Uterus (tissue), 4 donors: Measurements from ENCODE around the gene AP2A2. TPM values are rescaled to one million over a fixed set of nuclear protein-coding genes. Genes with fewer than 3 reads are reported as not detected.

Source experiments
- DNase-seq, 2 donors: peaks; one replicate each; pipeline ENCODE4 v3.0.0-alpha.2; 2019 to 2020
- H3K27ac ChIP-seq, 2 donors: fragments of 200-600 bp; sonication (generic); 1 replicate in 1 of 2; 2 replicates in 1 of 2; pipeline ENCODE4 v1.5.1; 2016 to 2018
- H3K27me3 ChIP-seq, 2 donors: fragments of 200-600 bp; sonication (generic); one replicate each; pipeline ENCODE4 v1.5.1; 2018 to 2019; ENCODE audit warnings: control low read depth in 1 of 2
- H3K36me3 ChIP-seq, 2 donors: fragments of 200-600 bp; sonication (generic); one replicate each; pipeline ENCODE4 v1.5.1; 2019; ENCODE audit warnings: control low read depth in 1 of 2
- H3K4me1 ChIP-seq, 2 donors: fragments of 200-600 bp; sonication (generic); one replicate each; pipeline ENCODE4 v1.5.1; 2018 to 2019; ENCODE audit warnings: control low read depth in 1 of 2
- H3K4me3 ChIP-seq, 2 donors: fragments of 200-600 bp; sonication (generic); 1 replicate in 1 of 2; 2 replicates in 1 of 2; pipeline ENCODE4 v1.5.1; 2018 to 2019; ENCODE audit warnings: mild to moderate bottlenecking in 1 of 2
- H3K9me3 ChIP-seq, 2 donors: fragments of 200-600 bp; sonication (generic); one replicate each; pipeline ENCODE4 v1.5.1; 2019; ENCODE audit warnings: control low read depth in 1 of 2
- POLR2A ChIP-seq, 2 donors: fragments of 450-650 bp; IDR thresholded peaks; one replicate each; pipeline ENCODE4 v1.6.1; 2016; ENCODE audit warnings: antibody characterized with exemption in 2 of 2, mild to moderate bottlenecking in 1 of 2, moderate library complexity in 1 of 2
- intact Hi-C: fragments of 100-400 bp; cut with DNase I; formaldehyde crosslinking; loops from one replicate; pipeline ENCODE4 v1.15.1; 2023; ENCODE audit warnings: low total_unique reads
- total RNA-seq, 4 donors: library from RNA; depleted of rRNA in 3 of 4; stranded (reverse); fragments of >200 nt in 3 of 4; gene quantifications; one replicate each; pipeline versions ENCODE4 v1.1.0 to v1.2.4, GENCODE V29; 2014 to 2023
- TF ChIP-seq, protein P1 (sequence below), 4 experiments: fragments of 200-600 bp in 2 of 4; fragments of 450-650 bp in 2 of 4; sonication (generic) in 2 of 4; IDR thresholded peaks; one replicate each; pipeline ENCODE4 v1.5.1; 2016 to 2019; ENCODE audit warnings: antibody characterized with exemption in 4 of 4, mild to moderate bottlenecking in 2 of 4, moderate library complexity in 1 of 4
- donor health status: DM: yes; HTN: yes; CAD: no.

The AP2A2 gene
- total RNA-seq, 4 donors from 2014 or later, result 25.6 to 120 (median 40.4) TPM

DNA sequence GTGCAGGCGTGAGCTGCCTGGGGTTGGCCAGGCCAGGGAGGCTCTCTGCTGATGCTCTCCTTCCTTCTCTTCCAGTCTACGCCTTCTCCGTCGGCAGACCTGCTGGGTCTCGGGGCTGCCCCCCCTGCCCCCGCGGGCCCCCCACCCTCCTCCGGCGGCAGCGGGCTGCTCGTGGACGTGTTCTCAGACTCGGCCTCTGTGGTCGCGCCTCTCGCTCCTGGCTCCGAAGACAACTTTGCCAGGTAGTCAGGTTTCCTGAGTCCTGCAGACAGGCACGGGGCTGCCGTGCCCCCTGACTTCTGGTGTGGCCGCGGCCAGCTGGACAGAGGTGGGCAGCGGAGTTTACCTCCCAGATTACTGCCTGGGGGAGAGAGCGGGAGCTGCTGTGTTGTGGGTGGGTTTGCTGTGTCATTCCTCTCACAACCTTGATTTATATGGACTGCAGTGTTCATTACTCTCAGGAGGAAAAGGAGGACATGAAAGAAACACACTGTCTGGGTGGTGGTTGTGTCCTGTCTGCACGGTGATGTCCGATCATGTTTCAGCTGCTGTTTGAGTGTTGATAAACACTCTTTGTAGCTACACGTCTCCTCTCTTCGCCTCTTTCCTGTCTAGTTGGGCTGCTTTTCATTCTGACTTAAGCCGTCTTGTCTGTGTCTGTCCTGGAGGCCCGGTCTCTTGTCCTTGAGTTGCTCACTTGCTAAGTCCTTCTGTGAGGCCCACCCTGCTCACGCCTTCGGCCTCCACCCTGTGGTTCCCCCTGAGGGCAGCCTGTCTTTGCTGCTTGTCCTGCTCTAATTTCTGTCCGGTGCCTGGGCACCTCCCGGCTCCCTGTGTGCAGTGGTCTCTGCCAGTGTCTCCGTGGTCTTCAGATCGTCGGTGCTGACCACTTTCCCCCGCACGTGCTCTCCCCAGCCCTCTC lies 74.9 kb downstream of the AP2A2 start:
- TF ChIP-seq, protein P1, sequence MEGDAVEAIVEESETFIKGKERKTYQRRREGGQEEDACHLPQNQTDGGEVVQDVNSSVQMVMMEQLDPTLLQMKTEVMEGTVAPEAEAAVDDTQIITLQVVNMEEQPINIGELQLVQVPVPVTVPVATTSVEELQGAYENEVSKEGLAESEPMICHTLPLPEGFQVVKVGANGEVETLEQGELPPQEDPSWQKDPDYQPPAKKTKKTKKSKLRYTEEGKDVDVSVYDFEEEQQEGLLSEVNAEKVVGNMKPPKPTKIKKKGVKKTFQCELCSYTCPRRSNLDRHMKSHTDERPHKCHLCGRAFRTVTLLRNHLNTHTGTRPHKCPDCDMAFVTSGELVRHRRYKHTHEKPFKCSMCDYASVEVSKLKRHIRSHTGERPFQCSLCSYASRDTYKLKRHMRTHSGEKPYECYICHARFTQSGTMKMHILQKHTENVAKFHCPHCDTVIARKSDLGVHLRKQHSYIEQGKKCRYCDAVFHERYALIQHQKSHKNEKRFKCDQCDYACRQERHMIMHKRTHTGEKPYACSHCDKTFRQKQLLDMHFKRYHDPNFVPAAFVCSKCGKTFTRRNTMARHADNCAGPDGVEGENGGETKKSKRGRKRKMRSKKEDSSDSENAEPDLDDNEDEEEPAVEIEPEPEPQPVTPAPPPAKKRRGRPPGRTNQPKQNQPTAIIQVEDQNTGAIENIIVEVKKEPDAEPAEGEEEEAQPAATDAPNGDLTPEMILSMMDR (IDR thresholded peaks at IDR 0.05), result no peak
- no peak for TF ChIP-seq POLR2A (IDR thresholded peaks at IDR 0.05)
- DNase-seq, result no peak
- Histone ChIP-seq H3K27me3 (no peaks in the 10 kb centered on the region), H3K4me3 (no peak overlapping the region), H3K36me3 (no peaks in the 10 kb centered on the region), H3K4me1 (no peaks in the 10 kb centered on the region), H3K27ac (no peak overlapping the region), H3K9me3 (no peaks in the 10 kb centered on the region)
- intact Hi-C loops, result no loop called here

DNA sequence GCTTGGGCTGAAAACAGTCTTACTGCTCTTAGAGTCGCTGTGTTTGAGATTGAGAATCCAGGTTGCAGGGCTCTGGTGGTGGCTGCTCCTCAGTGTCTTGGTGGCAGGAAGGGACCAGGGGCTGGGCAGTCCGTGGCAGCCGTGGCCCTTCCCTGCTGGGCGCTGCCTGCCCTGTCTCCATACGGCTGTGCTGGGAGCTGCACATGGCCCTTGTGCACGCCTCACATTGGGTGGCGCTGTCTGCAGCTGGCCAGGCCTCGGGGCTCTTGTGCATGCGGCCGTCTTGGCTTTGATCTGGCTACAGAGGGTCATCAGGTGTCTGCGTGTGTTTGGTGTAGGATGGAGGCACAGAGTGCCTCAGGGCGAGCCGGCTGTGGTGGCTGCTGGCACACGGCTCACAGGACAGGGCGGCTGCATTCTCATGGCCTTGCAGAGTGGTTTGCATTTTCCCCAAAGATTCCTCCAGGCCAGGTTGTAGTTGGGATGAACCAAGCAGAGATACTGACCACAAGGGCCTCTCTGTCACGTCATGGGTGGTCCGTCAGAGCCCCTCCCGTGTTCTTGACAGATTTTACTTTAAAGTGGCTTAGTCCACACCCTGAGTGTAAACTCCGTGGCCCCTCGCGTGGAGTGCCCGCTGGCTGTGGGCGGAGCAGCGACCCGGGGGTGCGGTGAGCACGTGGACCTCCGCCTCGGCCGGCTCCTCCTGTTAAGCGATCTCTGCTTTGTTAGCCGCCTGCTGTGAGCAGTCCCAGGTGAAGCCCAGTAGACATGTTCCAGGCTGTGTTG lies 76.1 kb downstream of the AP2A2 start:
- Histone ChIP-seq H3K27me3 (no peaks in the 10 kb centered on the region), H3K4me3 (no peak overlapping the region), H3K9me3 (no peaks in the 10 kb centered on the region), H3K36me3 (no peaks in the 10 kb centered on the region), H3K4me1 (no peaks in the 10 kb centered on the region), H3K27ac (no peak overlapping the region)
- no peak for TF ChIP-seq POLR2A (IDR thresholded peaks at IDR 0.05)
- TF ChIP-seq, protein P1 (IDR thresholded peaks at IDR 0.05), result no peak
- DNase-seq, result no peak
- intact Hi-C loops, result no loop called here

DNA sequence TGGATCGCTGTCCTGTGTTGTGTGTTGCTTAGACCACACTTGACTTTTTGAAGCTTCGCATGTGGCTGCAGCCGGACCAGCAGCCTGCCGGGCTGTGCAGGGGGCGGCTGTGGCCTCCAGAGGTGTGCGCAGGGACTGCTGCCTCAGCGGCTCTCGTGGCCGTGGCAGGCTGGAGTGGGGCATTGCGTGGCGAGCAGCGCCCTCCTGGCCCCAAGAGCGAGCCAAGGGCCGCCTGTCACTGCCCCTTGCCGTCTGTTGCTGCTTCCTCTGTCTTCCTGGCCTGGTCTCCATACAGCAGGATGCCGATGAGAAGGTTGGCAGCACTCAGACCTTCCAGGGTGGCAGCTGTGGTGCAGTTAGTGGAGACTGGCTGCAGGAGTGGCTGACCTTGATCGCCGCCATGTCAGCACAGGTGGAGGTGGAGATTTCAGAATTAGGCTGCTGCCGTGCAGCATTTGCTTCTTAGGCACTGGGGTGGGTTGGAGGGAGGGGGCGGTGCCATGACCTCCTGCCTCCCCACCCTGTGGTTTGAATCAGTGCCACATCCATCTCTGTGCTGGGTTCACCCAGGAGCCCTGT lies 76.8 kb downstream of the AP2A2 start:
- no peaks in the 10 kb centered on the region for H3K36me3 ChIP-seq
- DNase-seq, result no peak

DNA sequence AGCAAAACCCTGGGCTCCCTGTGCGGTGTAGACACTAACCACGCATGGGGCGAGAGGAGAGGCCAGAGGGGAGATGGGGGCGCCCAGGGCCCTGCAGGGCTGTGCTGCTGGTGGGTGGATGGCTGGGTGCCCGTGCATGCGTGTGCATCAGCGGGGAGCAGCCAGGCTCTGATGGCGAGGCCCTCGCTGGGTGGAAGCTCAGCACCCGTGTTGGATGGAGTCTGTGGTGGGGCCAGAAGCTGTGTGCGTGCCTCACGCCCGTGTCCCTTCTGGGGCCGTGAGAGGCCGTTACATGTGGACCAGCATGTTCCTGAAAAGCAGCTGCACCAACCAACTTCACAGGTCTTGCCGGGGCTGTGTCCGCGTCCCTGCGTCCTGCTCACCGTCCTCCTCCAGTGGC lies 77.5 kb downstream of the AP2A2 start:
- no peak for TF ChIP-seq POLR2A (IDR thresholded peaks at IDR 0.05)
- TF ChIP-seq, protein P1 (IDR thresholded peaks at IDR 0.05), result no peak
- H3K4me3 ChIP-seq, result no peak overlapping the region
- H3K36me3 ChIP-seq, result no peaks in the 10 kb centered on the region
- intact Hi-C loops, result no loop called here
- no peaks in the 10 kb centered on the region for H3K9me3 ChIP-seq
- no peaks in the 10 kb centered on the region for H3K27me3 ChIP-seq
- no peak for DNase-seq
- H3K27ac ChIP-seq, result no peak overlapping the region
- no peaks in the 10 kb centered on the region for H3K4me1 ChIP-seq

More for the DNA sequence above, 76.8 kb downstream of the AP2A2 start:
- Histone ChIP-seq H3K4me1 (no peaks in the 10 kb centered on the region), H3K9me3 (no peaks in the 10 kb centered on the region), H3K4me3 (no peak overlapping the region), H3K27me3 (no peaks in the 10 kb centered on the region), H3K27ac (no peak overlapping the region)
- intact Hi-C loops, result no loop called here
- TF ChIP-seq POLR2A (IDR thresholded peaks at IDR 0.05), result no peak
- TF ChIP-seq, protein P1 (IDR thresholded peaks at IDR 0.05), result no peak
